HFF-Myc (cell line): ENCODE results near the gene TSPAN18.

Experiments
- DNase-seq: peaks from one replicate; pipeline ENCODE4 v3.0.0-alpha.2; 2011; ENCODE audit warnings: low read depth; ENCODE audit errors: extremely low read depth
- H3K4me3 ChIP-seq: replicated peaks from 2 replicates; pipeline ENCODE4 v1.5.1; 2011; ENCODE audit warnings: low read depth, mild to moderate bottlenecking, control low read depth, low read length
- TF ChIP-seq, protein P1 (sequence below): IDR thresholded peaks from 2 replicates; pipeline ENCODE4 v1.5.1; 2012; ENCODE audit warnings: mild to moderate bottlenecking, low read depth, low read length, control low read depth; ENCODE audit errors: missing control alignments

Gene TSPAN18

DNA sequence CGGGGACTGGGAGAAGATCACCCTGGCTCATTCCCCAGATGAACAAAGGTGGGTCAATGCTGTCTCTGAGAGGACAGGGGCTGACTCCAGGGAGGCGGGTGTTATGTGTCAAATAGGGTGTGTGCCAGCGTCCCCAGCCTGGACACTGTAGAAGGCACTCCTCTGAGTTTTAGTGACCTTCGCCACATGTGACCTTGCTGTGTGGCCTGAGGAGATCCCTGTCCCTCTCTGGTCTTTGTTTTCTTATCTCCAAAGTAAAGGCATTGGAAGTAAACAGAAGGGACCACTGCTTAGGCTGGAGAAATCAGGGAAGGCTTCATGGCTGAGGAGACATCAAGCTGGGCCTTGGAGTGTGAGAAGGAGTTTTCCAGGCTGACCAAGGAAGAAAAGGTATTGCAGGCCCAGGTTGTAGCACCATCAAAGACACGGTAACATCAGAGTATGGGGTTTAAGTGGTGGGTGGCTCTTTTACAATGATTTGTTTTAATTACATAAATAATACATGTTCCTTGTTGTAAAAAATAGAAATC is 149.5 kb downstream of the TSPAN18 start:
- H3K4me3 ChIP-seq, result no peak overlapping the region
- TF ChIP-seq, protein P1, sequence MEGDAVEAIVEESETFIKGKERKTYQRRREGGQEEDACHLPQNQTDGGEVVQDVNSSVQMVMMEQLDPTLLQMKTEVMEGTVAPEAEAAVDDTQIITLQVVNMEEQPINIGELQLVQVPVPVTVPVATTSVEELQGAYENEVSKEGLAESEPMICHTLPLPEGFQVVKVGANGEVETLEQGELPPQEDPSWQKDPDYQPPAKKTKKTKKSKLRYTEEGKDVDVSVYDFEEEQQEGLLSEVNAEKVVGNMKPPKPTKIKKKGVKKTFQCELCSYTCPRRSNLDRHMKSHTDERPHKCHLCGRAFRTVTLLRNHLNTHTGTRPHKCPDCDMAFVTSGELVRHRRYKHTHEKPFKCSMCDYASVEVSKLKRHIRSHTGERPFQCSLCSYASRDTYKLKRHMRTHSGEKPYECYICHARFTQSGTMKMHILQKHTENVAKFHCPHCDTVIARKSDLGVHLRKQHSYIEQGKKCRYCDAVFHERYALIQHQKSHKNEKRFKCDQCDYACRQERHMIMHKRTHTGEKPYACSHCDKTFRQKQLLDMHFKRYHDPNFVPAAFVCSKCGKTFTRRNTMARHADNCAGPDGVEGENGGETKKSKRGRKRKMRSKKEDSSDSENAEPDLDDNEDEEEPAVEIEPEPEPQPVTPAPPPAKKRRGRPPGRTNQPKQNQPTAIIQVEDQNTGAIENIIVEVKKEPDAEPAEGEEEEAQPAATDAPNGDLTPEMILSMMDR, result no peak
- DNase-seq, result no peak

DNA sequence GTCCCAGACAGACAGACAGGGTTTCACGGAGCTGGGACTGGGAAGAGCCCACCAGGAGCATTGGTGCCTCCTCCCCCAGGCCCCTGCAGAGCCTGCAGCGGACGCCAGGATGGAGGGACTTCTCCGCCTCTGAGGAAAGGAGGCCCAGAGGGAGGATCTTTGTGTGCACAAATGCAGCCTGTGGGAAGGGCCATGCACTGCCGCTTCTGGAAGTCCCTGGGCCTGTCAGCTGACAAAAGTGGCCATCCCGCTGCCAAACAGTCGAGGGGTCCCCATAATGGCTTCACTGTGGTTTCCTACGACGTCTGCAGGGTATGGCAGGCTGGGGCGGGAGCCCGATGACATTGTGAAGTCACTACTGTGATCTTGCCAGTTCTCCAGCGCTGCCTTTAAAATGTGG is 150.1 kb downstream of the TSPAN18 start:
- no peak overlapping the region for H3K4me3 ChIP-seq
- no peak for DNase-seq
- TF ChIP-seq, protein P1, result no peak

DNA sequence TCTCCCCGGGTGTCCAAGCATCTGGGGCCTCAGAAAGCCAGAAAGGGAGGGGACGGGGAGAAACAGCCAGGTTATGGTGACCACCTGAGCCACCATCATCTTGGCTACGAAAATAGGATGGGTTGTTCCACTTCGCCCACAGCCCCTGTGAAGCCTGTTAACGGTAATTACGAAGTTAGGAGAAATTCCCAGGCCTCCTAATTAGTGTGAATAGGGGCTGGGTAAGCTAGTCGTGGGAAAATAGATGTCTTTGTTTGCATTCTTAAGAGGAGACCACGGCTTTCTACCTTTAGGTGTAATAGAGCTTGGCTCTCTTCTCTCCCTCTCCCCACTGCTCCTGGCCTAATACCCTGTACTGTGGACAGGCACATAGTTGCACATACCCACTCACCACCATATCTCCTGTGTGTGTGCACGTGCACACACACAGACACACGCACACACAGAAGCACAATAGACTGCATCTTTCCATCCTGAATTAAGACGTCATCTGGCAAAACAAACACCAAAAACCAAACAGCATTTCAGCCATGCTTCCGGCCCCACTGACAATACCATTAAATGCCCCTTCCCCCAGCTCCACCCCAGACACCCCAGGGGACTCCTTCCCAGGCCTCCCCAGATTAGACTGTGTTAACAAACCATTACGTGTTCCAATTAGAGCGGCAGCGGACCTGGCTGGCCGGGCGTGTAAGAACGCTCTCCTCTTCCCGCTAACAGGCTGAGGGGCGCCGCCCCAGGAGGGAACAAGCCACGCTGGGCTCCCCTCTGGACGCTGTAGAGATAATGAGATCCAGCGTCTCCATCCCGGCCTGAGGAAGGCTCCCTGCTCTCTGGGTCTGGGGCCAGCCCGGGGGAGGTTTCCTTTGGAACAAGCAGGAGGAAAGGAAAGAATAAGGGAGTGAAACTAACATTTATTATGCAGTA is 151.1 kb downstream of the TSPAN18 start:
- TF ChIP-seq, protein P1, result no peak
- no peak for DNase-seq
- no peak overlapping the region for H3K4me3 ChIP-seq

DNA sequence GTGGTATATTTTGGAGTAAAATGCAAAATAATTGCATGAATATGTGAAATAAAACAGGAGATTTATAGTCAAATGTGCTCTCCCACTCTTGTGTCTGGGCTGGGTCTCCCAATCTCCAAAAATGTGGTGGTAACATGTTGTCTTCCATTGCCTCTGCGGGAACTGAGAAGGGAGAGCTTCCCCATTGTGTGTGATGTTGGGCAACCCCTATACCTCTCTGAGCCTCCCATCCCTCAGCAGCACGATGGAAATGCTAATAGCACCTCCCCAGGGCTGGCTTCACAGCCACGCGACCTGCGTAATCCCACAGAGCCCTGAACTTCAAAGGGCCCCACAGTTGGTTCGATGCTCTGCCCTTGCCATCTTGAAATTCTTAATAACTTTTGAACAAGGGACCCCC is 151.9 kb downstream of the TSPAN18 start:
- H3K4me3 ChIP-seq, result no peak overlapping the region
- DNase-seq, result no peak
- TF ChIP-seq, protein P1, result no peak

DNA sequence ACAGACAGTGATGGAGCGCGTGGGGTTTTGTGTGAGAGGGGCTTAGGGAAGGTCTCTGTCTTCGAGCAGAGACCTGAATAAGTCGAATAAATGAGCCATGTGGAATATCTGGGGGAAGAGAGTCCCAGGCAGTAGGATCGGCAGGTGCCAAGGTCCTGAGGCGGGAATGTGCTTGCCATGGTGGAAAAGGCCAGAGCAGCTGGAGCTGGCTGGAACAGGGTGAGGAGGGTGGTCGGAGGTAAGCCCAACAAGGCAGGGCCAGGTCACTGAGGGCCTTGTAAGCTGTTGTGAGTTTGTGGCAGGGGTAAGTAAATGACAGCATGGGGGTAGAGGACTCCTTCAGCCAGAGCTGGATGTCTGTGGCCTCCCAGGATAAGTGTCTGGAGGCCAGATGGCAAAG is 152.7 kb downstream of the TSPAN18 start:
- DNase-seq, result no peak
- H3K4me3 ChIP-seq, result no peak overlapping the region
- TF ChIP-seq, protein P1, result no peak

DNA sequence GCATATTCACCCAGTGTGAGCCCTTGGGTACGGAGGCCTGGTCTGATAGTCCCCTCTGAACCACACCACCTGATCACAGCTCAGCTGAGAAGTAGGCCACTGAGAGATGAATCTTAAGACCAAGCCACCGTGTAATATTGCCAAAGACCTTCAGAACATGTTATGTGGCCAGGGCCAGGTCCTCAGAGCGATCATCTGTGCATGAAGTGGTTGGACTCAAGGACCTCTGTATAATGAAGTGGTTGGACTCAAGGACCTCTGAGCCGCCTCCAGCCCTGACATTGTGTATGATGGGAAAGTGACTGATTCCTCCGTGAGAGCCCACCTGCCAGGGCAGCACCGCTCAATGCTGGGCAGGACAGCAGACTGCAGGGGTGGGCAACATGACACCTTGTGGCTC is 153.7 kb downstream of the TSPAN18 start:
- no peak overlapping the region for H3K4me3 ChIP-seq
- TF ChIP-seq, protein P1, result no peak
- DNase-seq, result no peak
